ENCODE data around the gene FRMPD1. TPM values are rescaled to one million over a fixed set of nuclear protein-coding genes. Genes with fewer than 3 reads are reported as not detected.

FRMPD1 gene
- total RNA-seq, 4 donors from 2014 or later: 0.34 to 0.50 (median 0.45) TPM; not detected in 1

DNA sequence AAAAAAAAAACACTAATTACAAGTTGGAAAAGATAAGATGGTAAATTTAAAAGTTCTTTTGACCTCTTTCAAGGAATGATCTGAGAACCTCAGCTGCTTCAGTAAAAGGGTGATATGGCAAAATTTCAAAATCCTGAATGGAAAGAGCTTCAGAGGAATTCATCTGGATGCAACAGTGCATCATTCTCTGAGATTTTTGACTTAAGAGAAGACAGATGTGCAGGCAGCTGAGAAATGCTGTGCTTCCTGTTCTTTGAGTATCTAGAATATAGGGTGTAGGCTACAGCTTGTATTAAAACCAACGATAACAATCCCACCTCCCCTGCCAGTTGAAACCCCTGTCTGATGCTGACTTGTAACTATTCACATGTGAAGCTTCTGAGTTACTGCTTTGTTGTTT lies 6.2 kb downstream of the FRMPD1 start:
- Histone ChIP-seq H3K36me3 (no peaks in the 10 kb centered on the region), H3K27me3 (peaks cover 0 to 72% (median 17%) of the 10 kb centered on the region in 4 donors), H3K27ac (replicated peaks in 1 of 4) (no peak overlapping the region), H3K9me3 (no peaks in the 10 kb centered on the region), H3K4me3 (no peak overlapping the region), H3K4me1 (peaks cover 0 to under 1% (median 0%) of the 10 kb centered on the region in 4 donors)
- TF ChIP-seq POLR2A (IDR thresholded peaks at IDR 0.05; ENCODE audit: low read depth): no peak
- no peak for TF ChIP-seq POLR2AphosphoS5 (IDR thresholded peaks at IDR 0.05)
- WGBS: 60% methylated on average over 1 of the region's 1 CpG
- intact Hi-C loops (cut with DNase I): no loop called here
- no peak for DNase-seq (ENCODE audit: extremely low spot score)

DNA sequence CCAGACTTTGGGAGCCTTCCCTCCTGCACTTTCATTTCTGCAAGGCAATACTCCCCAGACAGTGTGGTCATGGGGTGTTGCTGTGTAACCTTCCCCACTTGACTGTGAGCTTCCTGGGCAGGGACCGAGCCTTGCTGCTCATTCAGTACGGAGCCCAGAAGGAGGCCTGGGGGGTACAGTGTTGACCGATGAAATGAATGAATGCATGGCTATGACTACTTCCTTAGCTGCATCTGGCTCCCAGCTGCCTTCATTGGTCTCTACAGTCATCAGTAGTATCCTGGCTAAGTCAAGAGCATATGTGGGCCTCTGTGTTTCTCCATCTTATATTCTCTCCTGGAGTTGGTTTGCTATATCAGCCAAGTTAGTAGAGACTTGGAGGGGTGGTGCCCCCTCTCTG lies 9.9 kb downstream of the FRMPD1 start:
- WGBS: 100% methylated on average over 3 of the region's 3 CpGs
- TF ChIP-seq EP300 (IDR thresholded peaks at IDR 0.05) (no peak), POLR2A (IDR thresholded peaks at IDR 0.05; ENCODE audit: low read depth) (no peak), POLR2AphosphoS5 (IDR thresholded peaks at IDR 0.05) (no peak)
- TF ChIP-seq, protein P1, sequence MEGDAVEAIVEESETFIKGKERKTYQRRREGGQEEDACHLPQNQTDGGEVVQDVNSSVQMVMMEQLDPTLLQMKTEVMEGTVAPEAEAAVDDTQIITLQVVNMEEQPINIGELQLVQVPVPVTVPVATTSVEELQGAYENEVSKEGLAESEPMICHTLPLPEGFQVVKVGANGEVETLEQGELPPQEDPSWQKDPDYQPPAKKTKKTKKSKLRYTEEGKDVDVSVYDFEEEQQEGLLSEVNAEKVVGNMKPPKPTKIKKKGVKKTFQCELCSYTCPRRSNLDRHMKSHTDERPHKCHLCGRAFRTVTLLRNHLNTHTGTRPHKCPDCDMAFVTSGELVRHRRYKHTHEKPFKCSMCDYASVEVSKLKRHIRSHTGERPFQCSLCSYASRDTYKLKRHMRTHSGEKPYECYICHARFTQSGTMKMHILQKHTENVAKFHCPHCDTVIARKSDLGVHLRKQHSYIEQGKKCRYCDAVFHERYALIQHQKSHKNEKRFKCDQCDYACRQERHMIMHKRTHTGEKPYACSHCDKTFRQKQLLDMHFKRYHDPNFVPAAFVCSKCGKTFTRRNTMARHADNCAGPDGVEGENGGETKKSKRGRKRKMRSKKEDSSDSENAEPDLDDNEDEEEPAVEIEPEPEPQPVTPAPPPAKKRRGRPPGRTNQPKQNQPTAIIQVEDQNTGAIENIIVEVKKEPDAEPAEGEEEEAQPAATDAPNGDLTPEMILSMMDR (IDR thresholded peaks at IDR 0.05): no peak
- intact Hi-C loops (cut with DNase I): no loop called here
- Histone ChIP-seq H3K27me3 (peaks cover 0 to 40% (median 0%) of the 10 kb centered on the region in 4 donors), H3K4me3 (no peak overlapping the region), H3K9me3 (no peaks in the 10 kb centered on the region), H3K36me3 (no peaks in the 10 kb centered on the region), H3K27ac (replicated peaks in 1 of 4) (no peak overlapping the region), H3K4me1 (no peaks in the 10 kb centered on the region)
- no peak for DNase-seq (ENCODE audit: extremely low spot score)

DNA sequence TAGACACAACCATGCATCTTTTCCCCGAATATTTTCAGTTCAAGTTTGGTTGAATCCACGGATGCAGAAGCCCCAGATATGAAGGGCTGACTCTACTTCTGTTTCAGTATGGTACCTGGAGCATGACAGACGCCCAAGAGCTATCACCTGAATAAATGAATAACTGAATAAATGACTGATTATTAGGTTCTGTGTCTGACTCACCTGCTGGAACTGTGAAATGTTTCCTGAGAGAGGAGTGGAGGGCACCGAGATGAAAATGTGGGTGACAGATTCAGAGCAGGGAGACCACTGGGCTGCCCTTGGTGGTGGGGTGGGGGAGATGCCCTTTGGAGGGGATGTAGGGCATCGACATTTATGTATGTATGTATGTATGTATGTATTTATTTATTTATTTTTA lies 13.2 kb downstream of the FRMPD1 start:
- H3K36me3 ChIP-seq: no peaks in the 10 kb centered on the region
- H3K4me3 ChIP-seq: no peak overlapping the region
- intact Hi-C loops (cut with DNase I): no loop called here
- no peak for DNase-seq (ENCODE audit: extremely low spot score)
- no peak overlapping the region for H3K27ac ChIP-seq (replicated peaks in 1 of 4)
- no peaks in the 10 kb centered on the region for H3K9me3 ChIP-seq
- no peaks in the 10 kb centered on the region for H3K4me1 ChIP-seq
- 79% methylated on average over 5 of the region's 5 CpGs for WGBS
- peaks cover 0 to 48% (median 0%) of the 10 kb centered on the region in 4 donors for H3K27me3 ChIP-seq
- TF ChIP-seq EP300 (IDR thresholded peaks at IDR 0.05): no peak
- TF ChIP-seq, protein P1 (IDR thresholded peaks at IDR 0.05): no peak

DNA sequence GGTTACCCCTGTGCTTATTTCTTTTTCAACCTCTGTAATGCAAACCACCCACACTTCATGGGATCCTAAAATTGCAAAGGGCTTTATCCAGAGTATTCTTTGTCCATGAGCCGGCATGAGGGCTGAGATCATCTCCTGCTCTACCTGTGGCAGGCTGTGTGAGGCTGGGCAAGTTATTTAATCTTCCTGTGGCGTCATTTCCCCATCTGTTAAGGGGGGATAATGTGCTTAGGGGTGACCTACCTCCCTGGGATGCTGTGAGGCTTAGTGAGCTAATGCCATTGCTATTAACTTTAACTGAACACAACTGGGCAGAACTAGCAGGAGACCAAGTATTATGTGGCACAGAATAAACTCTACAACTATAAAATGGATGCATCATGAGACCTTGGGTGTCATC lies 17.0 kb downstream of the FRMPD1 start:
- DNase-seq (ENCODE audit: extremely low spot score): no peak
- TF ChIP-seq POLR2AphosphoS5 (IDR thresholded peaks at IDR 0.05) (no peak), POLR2A (IDR thresholded peaks at IDR 0.05; ENCODE audit: low read depth) (no peak), EP300 (IDR thresholded peaks at IDR 0.05) (no peak)
- TF ChIP-seq, protein P1 (IDR thresholded peaks at IDR 0.05): no peak
- intact Hi-C loops (cut with DNase I): no loop called here
- Histone ChIP-seq H3K9me3 (no peaks in the 10 kb centered on the region), H3K4me3 (no peak overlapping the region), H3K27ac (replicated peaks in 1 of 4) (no peak overlapping the region), H3K27me3 (peaks cover 0 to 41% (median 0%) of the 10 kb centered on the region in 4 donors), H3K4me1 (no peaks in the 10 kb centered on the region), H3K36me3 (no peaks in the 10 kb centered on the region)
- WGBS: 74% methylated on average over 2 of the region's 2 CpGs

DNA sequence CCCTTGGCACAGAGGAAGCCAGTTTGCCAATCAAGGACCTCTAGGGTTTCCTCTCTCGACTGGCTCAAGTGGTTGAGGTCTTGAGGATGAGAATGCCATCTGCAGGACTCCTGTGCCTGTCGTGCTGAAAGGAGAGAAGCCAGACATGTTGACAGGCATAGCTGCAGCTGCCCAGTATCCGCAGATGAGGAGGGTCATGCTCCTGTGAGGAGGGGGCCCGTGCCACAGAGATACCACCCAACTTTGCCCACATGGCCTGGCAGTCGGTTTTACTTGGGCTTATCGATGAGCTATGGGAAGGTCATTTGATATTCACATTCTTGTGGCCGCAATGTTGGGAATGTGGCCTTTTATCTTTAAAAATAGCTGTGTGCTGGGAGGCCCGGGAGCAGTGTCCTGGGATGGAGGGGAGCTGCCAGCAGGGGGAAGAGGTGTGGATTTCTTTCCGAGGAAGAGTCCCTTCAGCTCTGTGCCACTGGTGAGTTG lies 17.4 kb downstream of the FRMPD1 start:
- TF ChIP-seq EP300 (IDR thresholded peaks at IDR 0.05): no peak
- TF ChIP-seq, protein P1 (IDR thresholded peaks at IDR 0.05): no peak
- TF ChIP-seq POLR2A (IDR thresholded peaks at IDR 0.05; ENCODE audit: low read depth): no peak
- TF ChIP-seq POLR2AphosphoS5 (IDR thresholded peaks at IDR 0.05): no peak
- intact Hi-C loops (cut with DNase I): no loop called here
- Histone ChIP-seq H3K9me3 (no peaks in the 10 kb centered on the region), H3K27ac (replicated peaks in 1 of 4) (no peak overlapping the region), H3K27me3 (peaks cover 0 to 41% (median 0%) of the 10 kb centered on the region in 4 donors), H3K36me3 (no peaks in the 10 kb centered on the region), H3K4me1 (no peaks in the 10 kb centered on the region), H3K4me3 (no peak overlapping the region)
- DNase-seq (ENCODE audit: extremely low spot score): no peak
- WGBS: 21% methylated on average over 4 of the region's 9 CpGs
